BLaER1 (cell line): ENCODE measurements around the gene AKR1B1.

Source experiments
- H3K27ac ChIP-seq: shearing (Covaris generic); formaldehyde crosslinking; 2 replicates; pipeline ENCODE4 v1.8.1; 2022
- H3K27me3 ChIP-seq: shearing (Covaris generic); formaldehyde crosslinking; 2 replicates; pipeline ENCODE4 v1.8.1; 2022
- H3K36me3 ChIP-seq: shearing (Covaris generic); formaldehyde crosslinking; 2 replicates; pipeline ENCODE4 v1.8.1; 2022
- H3K4me1 ChIP-seq: shearing (Covaris generic); formaldehyde crosslinking; 2 replicates; pipeline ENCODE4 v1.8.1; 2022
- H3K4me2 ChIP-seq: shearing (Covaris generic); formaldehyde crosslinking; 2 replicates; pipeline ENCODE4 v1.8.1; 2022
- H3K4me3 ChIP-seq: shearing (Covaris generic); formaldehyde crosslinking; 2 replicates; pipeline ENCODE4 v1.8.1; 2022
- H3K9ac ChIP-seq: shearing (Covaris generic); formaldehyde crosslinking; 2 replicates; pipeline ENCODE4 v1.8.1; 2022
- H3K9me3 ChIP-seq: shearing (Covaris generic); formaldehyde crosslinking; 2 replicates; pipeline ENCODE4 v1.8.1; 2022
- H4K20me1 ChIP-seq: shearing (Covaris generic); formaldehyde crosslinking; 2 replicates; pipeline ENCODE4 v1.8.1; 2022
- Cebpa-rat ChIP-seq: shearing (Covaris generic); IDR thresholded peaks from 2 replicates; pipeline ENCODE4 v1.8.1; 2022

AKR1B1 gene

GRCh38 chr7:134427896-134428295, 31.0 kb downstream of the AKR1B1 start:
- Histone ChIP-seq H3K9me3 (no peaks in the 10 kb centered on the region), H3K27ac (no peak overlapping the region), H3K9ac (no peak overlapping the region), H4K20me1 (no peaks in the 10 kb centered on the region), H3K4me1 (peaks cover 16% of the 10 kb centered on the region), H3K27me3 (no peaks in the 10 kb centered on the region), H3K4me2 (no peak overlapping the region), H3K4me3 (no peak overlapping the region), H3K36me3 (no peaks in the 10 kb centered on the region)
- no peak for TF ChIP-seq Cebpa-rat

- TF ChIP-seq Cebpa-rat, result no peak
- Histone ChIP-seq H3K27ac (no peak overlapping the region), H3K27me3 (no peaks in the 10 kb centered on the region), H3K9ac (no peak overlapping the region), H4K20me1 (no peaks in the 10 kb centered on the region), H3K9me3 (no peaks in the 10 kb centered on the region), H3K4me3 (no peak overlapping the region), H3K4me2 (no peak overlapping the region), H3K36me3 (no peaks in the 10 kb centered on the region), H3K4me1 (peaks cover 23% of the 10 kb centered on the region)
Measured at GRCh38 chr7:134425777-134426176, 33.1 kb downstream of the AKR1B1 start.

GRCh38 chr7:134422638-134423037, 36.3 kb downstream of the AKR1B1 start:
- Histone ChIP-seq H3K4me2 (peak overlapping the region; percentile 85), H3K9me3 (no peaks in the 10 kb centered on the region), H4K20me1 (no peaks in the 10 kb centered on the region), H3K9ac (no peak overlapping the region), H3K27me3 (no peaks in the 10 kb centered on the region), H3K36me3 (no peaks in the 10 kb centered on the region), H3K4me3 (no peak overlapping the region), H3K27ac (peak overlapping the region; percentile 84), H3K4me1 (peaks cover 48% of the 10 kb centered on the region)
- no peak for TF ChIP-seq Cebpa-rat

GRCh38 chr7:134422008-134422407, 36.9 kb downstream of the AKR1B1 start:
- peaks cover 48% of the 10 kb centered on the region for H3K4me1 ChIP-seq
- H3K9me3 ChIP-seq, result no peaks in the 10 kb centered on the region
- H3K4me3 ChIP-seq, result no peak overlapping the region
- H3K36me3 ChIP-seq, result no peaks in the 10 kb centered on the region
- TF ChIP-seq Cebpa-rat, result no peak
- H3K4me2 ChIP-seq, result peak overlapping the region; percentile 85
- H3K27ac ChIP-seq, result peak overlapping the region; percentile 84
- H4K20me1 ChIP-seq, result no peaks in the 10 kb centered on the region
- no peaks in the 10 kb centered on the region for H3K27me3 ChIP-seq
- peak overlapping the region; percentile 41; the same call in 1 of the 2 replicates for H3K9ac ChIP-seq

GRCh38 chr7:134420424-134421125, 38.3 kb downstream of the AKR1B1 start:
- Histone ChIP-seq H3K9ac (peak overlapping the region; percentile 73; the same call in 1 of the 2 replicates), H3K4me1 (peaks cover 48% of the 10 kb centered on the region), H3K27ac (peak overlapping the region; percentile 84)

GRCh38 chr7:134419875-134420274, 39.0 kb downstream of the AKR1B1 start:
- H3K27ac ChIP-seq, result peak overlapping the region; percentile 84
- H3K4me1 ChIP-seq, result peaks cover 55% of the 10 kb centered on the region
- H3K36me3 ChIP-seq, result no peaks in the 10 kb centered on the region
- H3K4me3 ChIP-seq, result peak overlapping the region; percentile 48; the same call in 1 of the 2 replicates
- H3K4me2 ChIP-seq, result peak overlapping the region; percentile 85
- H3K27me3 ChIP-seq, result no peaks in the 10 kb centered on the region
- peaks cover 8% of the 10 kb centered on the region; the same call in 1 of the 2 replicates for H3K9me3 ChIP-seq
- H3K9ac ChIP-seq, result peak overlapping the region; percentile 73; the same call in 1 of the 2 replicates
- no peaks in the 10 kb centered on the region for H4K20me1 ChIP-seq
- TF ChIP-seq Cebpa-rat, result no peak

More at GRCh38 chr7:134420424-134421125, 38.3 kb downstream of the AKR1B1 start:
- Histone ChIP-seq H3K9me3 (peaks cover 8% of the 10 kb centered on the region; the same call in 1 of the 2 replicates), H3K36me3 (no peaks in the 10 kb centered on the region), H3K27me3 (no peaks in the 10 kb centered on the region), H3K4me2 (peak overlapping the region; percentile 85), H3K4me3 (peak overlapping the region; percentile 48), H4K20me1 (no peaks in the 10 kb centered on the region)
- no peak for TF ChIP-seq Cebpa-rat

GRCh38 chr7:134419085-134419484, 39.8 kb downstream of the AKR1B1 start:
- no peak overlapping the region for H3K9ac ChIP-seq
- H3K4me1 ChIP-seq, result peaks cover 63% of the 10 kb centered on the region
- H3K27ac ChIP-seq, result peak overlapping the region; percentile 47
- no peaks in the 10 kb centered on the region for H3K27me3 ChIP-seq
- no peaks in the 10 kb centered on the region for H3K36me3 ChIP-seq
- TF ChIP-seq Cebpa-rat, result no peak
- H3K4me2 ChIP-seq, result peak overlapping the region; percentile 85
- H4K20me1 ChIP-seq, result no peaks in the 10 kb centered on the region
- peaks cover 8% of the 10 kb centered on the region; the same call in 1 of the 2 replicates for H3K9me3 ChIP-seq
- H3K4me3 ChIP-seq, result no peak overlapping the region

GRCh38 chr7:134415700-134416099, 43.2 kb downstream of the AKR1B1 start:
- no peak overlapping the region for H3K4me3 ChIP-seq
- peaks cover 8% of the 10 kb centered on the region; the same call in 1 of the 2 replicates for H3K9me3 ChIP-seq
- H3K4me1 ChIP-seq, result peaks cover 57% of the 10 kb centered on the region
- no peaks in the 10 kb centered on the region for H3K36me3 ChIP-seq
- no peaks in the 10 kb centered on the region for H4K20me1 ChIP-seq
- TF ChIP-seq Cebpa-rat, result no peak
- H3K27ac ChIP-seq, result no peak overlapping the region
- H3K4me2 ChIP-seq, result no peak overlapping the region
- H3K27me3 ChIP-seq, result no peaks in the 10 kb centered on the region
- no peak overlapping the region for H3K9ac ChIP-seq

GRCh38 chr7:134414109-134414508, 44.8 kb downstream of the AKR1B1 start:
- Histone ChIP-seq H3K27ac (peak overlapping the region; percentile 68), H3K4me3 (peak overlapping the region; percentile 39; the same call in 1 of the 2 replicates), H3K4me2 (peak overlapping the region; percentile 88), H4K20me1 (no peaks in the 10 kb centered on the region), H3K36me3 (no peaks in the 10 kb centered on the region), H3K4me1 (peaks cover 42% of the 10 kb centered on the region), H3K9me3 (peaks cover 8% of the 10 kb centered on the region; the same call in 1 of the 2 replicates), H3K27me3 (no peaks in the 10 kb centered on the region), H3K9ac (0 out of 2 replicates have a peak overlapping the region, but pooled peaks have one; percentile 21)
- no peak for TF ChIP-seq Cebpa-rat

- no peak overlapping the region for H3K9ac ChIP-seq
Measured at GRCh38 chr7:134407311-134407710, 51.6 kb downstream of the AKR1B1 start.

More at GRCh38 chr7:134407311-134407710, 51.6 kb downstream of the AKR1B1 start:
- Histone ChIP-seq H3K27ac (no peak overlapping the region), H3K4me2 (no peak overlapping the region), H3K4me3 (no peak overlapping the region), H4K20me1 (no peaks in the 10 kb centered on the region), H3K36me3 (no peaks in the 10 kb centered on the region), H3K9me3 (peaks cover 23% of the 10 kb centered on the region), H3K27me3 (no peaks in the 10 kb centered on the region), H3K4me1 (0 out of 2 replicates have a peak, but pooled peaks cover 5% of the 10 kb centered on the region)
- no peak for TF ChIP-seq Cebpa-rat
